ENCODE data around the gene CD19. TPM values are rescaled to one million over a fixed set of nuclear protein-coding genes. Genes with fewer than 3 reads are reported as not detected.

CD19 gene
- total and polyA plus RNA-seq, 2 of the 8 experiments (the other 6 are each of a cell fraction or from before 2014, with no cell fraction given): 0.57 to 0.65 TPM

GRCh38 chr16:28974007-28974436 lies 42.3 kb downstream of the CD19 start:
- Histone ChIP-seq H4K8ac (ENCODE audit: extremely low read depth, insufficient read depth, low read length) (peak overlapping the region; percentile 89), H2AFZ (ENCODE audit: low read length) (peak overlapping the region; percentile 45), H2BK15ac (ENCODE audit: low read length) (no peak overlapping the region), H3K23me2 (ENCODE audit: low read depth, low read length) (peaks cover 8% of the 10 kb centered on the region), H3K56ac (replicated peaks; ENCODE audit: insufficient read length, low read depth, low read length) (peak overlapping the region; percentile 98), H4K20me1 (replicated peaks in 1 of 2; ENCODE audit: control insufficient read depth in 1 of 2, insufficient read depth in 2 of 2, low read length in 2 of 2) (peaks cover 2 to 6% of the 10 kb centered on the region in 2 experiments), H2BK120ac (replicated peaks; ENCODE audit: low read depth, low read length) (no peak overlapping the region), H3K4me3 (ENCODE audit: extremely low read depth in 1 of 4, insufficient read depth in 2 of 4, low read depth in 3 of 4, low read length in 4 of 4) (peak overlapping the region; percentile 80 to 96 (median 87)), H3K79me2 (ENCODE audit: control insufficient read depth in 1 of 2, insufficient read depth in 2 of 2, low read length in 2 of 2) (peaks cover 0 to 8% of the 10 kb centered on the region in 2 experiments; a peak in 1 of 4 replicates), H3K14ac (ENCODE audit: insufficient read length) (no peak overlapping the region), H4K5ac (ENCODE audit: insufficient read length, low read depth, low read length) (peak overlapping the region; percentile 60), H3K27me3 (replicated peaks in 1 of 4; ENCODE audit: control insufficient read depth in 3 of 4, extremely low read depth in 1 of 4, insufficient read depth in 3 of 4, low read length in 3 of 4) (no peaks in the 10 kb centered on the region), H3K9me3 (ENCODE audit: insufficient read depth in 2 of 2, low read depth in 1 of 2, low read length in 1 of 2) (no peaks in the 10 kb centered on the region), H3K23ac (ENCODE audit: insufficient read length) (no peak overlapping the region), H3K4me2 (ENCODE audit: insufficient read depth in 1 of 2, low read depth in 2 of 2, low read length in 2 of 2) (peak overlapping the region; percentile 77 to 95), H2AK5ac (ENCODE audit: low read depth, low read length) (no peak overlapping the region), H3K18ac (ENCODE audit: extremely low read depth, low read length) (peak overlapping the region; percentile 71), H2BK20ac (ENCODE audit: low read length) (no peak overlapping the region), H3K79me1 (ENCODE audit: low read depth, low read length) (peaks cover 4% of the 10 kb centered on the region; the same call in 1 of the 2 replicates), H3K4me1 (replicated peaks in 1 of 4; ENCODE audit: control insufficient read depth in 3 of 4, insufficient read depth in 4 of 4, low read length in 3 of 4) (peaks cover 0 to 7% (median 3%) of the 10 kb centered on the region in 4 experiments; a peak in 5 of 7 replicates), H4K91ac (replicated peaks; ENCODE audit: insufficient read length, low read length) (peak overlapping the region; percentile 90), H2BK12ac (ENCODE audit: low read depth, low read length) (peak overlapping the region; percentile 75; the same call in 1 of the 2 replicates), H3K36me3 (ENCODE audit: control insufficient read depth in 2 of 4, insufficient read depth in 4 of 4, low read length in 3 of 4) (peaks cover 0 to 2% (median 0%) of the 10 kb centered on the region in 4 experiments; a peak in 1 of 8 replicates), H3K4ac (replicated peaks; ENCODE audit: insufficient read length, low read depth, low read length) (peak overlapping the region; percentile 76), H3K9ac (replicated peaks in 1 of 4; ENCODE audit: extremely low read depth in 1 of 4, low read depth in 3 of 4, low read length in 3 of 4) (peak overlapping the region; percentile 76 to 81 (median 80)), H2BK5ac (ENCODE audit: low read depth, low read length) (peak overlapping the region; percentile 75), H3K27ac (ENCODE audit: low read depth, low read length) (peak overlapping the region; percentile 55; the same call in 1 of the 2 replicates)
- FAIRE-seq: no peak
- ChIA-PET POLR2A (ENCODE audit: partially characterized antibody) (interaction anchor here (0.6 to 2.9 kb wide), 18 partner anchors 8 to 151 kb away, joined by 3 to 19 read pairs (median 5); partner anchors contain the start of genes ATXN2L, LAT, SH2B1 and TUFM), CTCF (ENCODE audit: partially characterized antibody) (interaction anchor here (0.6 to 2.5 kb wide), 14 partner anchors 10 to 1057 kb away, joined by 3 to 14 read pairs (median 4); partner anchors contain the start of genes LAT, NFATC2IP, TLCD3B and TUFM)
- WGBS, 2 experiments (ENCODE audit: extremely low coverage in 1 of 2, insufficient coverage in 1 of 2, insufficient read length in 1 of 2, insufficient replicate concordance in 2 of 2, low coverage in 1 of 2, low lambda C conversion rate in 2 of 2, missing lambda C conversion rate in 1 of 2): 3% methylated on average over 17 of the region's 17 CpGs; no CpG with 5 or more reads in 1 of the 2 experiments
- peak; percentile 15 to 71 for DNase-seq (ENCODE audit: low read depth in 1 of 2, low spot score in 2 of 2)
- TF ChIP-seq USF2 (IDR thresholded peaks at IDR 0.05; ENCODE audit: low read length) (no peak), SIN3A (conservative IDR thresholded peaks at IDR 0.05 in 1 of 2, IDR thresholded peaks at IDR 0.05 in 1 of 2; ENCODE audit: low read depth in 1 of 2, low read length in 2 of 2) (no peak), MAX (IDR thresholded peaks at IDR 0.05) (no peak), RAD21 (IDR thresholded peaks at IDR 0.05 in 1 of 2, conservative IDR thresholded peaks at IDR 0.05 in 1 of 2; ENCODE audit: low read depth in 2 of 2, low read length in 2 of 2) (peak; percentile 54 to 64), BACH1 (IDR thresholded peaks at IDR 0.05; ENCODE audit: low read length) (no peak), KDM5A (IDR thresholded peaks at IDR 0.05; ENCODE audit: low read length) (no peak), TBP (IDR thresholded peaks at IDR 0.05; ENCODE audit: low read depth, low read length) (peak; percentile 19; the same call in 1 of the 2 replicates), JUN (IDR thresholded peaks at IDR 0.05; ENCODE audit: low read depth, low read length) (no peak)

Data from H1 (cell line).